DMS 273 (cell line): Measurements from ENCODE around the gene CREM.
"Not testable (repeated sequence)": the region's sequence is repeated elsewhere in the genome, so short reads cannot be mapped to it uniquely, and the experiment has no call there.

Source experiments
- DNase-seq: peaks from one replicate; lab custom pipeline; 2025; ENCODE audit not compliant: unreplicated experiment; lab: John Stamatoyannopoulos, UW

CREM gene

DNA sequence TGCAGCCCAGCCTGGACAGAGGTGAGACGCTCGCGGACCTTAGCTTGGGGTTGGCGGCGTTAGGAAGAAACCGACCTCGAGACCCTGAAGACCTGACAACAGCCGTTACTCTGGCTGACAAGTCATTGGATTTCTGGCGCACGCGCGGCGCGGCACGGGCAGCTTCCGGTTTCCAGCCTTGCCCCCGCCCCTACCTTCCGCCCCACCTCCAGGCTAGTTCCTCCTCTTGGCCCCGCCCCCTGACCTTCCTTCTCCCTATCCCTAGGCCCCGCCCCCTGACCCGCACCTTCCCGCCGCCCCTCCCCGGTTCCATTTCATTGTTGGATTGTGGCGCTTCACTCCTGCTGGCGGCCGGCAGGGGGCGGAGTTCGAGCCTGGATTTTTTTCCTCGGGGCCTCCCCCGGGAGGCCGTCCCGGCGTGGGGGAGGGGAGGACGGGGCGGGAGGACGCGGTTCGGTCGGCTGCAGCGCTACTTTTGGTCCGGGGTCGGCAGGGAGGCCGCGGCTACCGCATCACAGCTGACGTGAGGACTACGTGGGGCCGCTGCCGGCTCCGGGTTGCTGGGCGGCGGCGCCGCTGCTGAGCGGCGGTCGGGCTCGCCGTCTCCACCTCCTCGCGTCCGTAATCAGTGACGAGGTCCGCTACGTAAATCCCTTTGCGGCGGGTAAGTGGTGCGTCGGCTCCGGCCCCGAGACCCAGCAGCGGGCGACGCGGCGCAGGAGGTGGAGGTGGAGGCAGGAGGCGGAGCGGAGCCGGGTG, at the start of gene CREM:
Gene CREM (plus strand): TSS at position 317 of the 759 bp plus-strand sequence. CDS start 10,990 bp downstream, outside the sequence.
- peak; percentile 97 for DNase-seq

DNA sequence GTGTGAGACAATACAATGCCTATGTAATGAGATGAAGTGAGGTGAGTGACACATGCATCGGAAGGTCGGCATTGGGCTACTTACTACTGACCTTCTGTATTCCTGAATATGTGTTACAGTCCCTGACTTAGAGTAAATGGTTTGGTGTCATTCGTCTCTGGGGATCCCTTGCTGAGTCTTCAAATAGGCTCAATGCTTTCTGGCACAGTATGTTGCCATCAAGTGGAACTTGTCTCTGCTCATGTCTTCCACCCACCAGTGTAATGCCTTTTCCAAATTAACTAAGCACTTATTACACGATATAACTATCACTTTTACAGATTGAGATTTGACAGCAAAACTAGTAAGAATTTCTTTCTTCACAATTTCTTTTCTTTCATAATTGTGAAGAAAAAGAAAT, 47.4 kb upstream of the CREM start:
- no peak for DNase-seq

DNA sequence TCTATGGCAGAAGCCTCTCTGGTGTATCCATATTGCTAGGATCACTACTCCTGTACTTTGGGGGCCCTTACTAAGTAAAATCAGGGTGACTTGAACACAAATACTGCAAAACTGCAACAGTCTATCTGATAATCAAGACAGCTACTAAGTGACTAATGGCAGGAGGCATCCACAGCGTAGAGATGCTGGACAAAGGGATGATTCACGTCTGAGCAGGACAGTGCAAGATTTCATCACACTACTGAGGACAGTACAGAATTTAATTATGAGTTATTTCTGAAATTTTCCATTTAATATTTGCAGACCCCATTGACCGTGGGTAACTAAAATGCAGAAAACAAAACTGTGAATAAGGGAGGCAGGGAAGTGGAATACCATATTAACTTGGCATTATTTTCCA, 46.9 kb upstream of the CREM start:
- DNase-seq: no peak

DNA sequence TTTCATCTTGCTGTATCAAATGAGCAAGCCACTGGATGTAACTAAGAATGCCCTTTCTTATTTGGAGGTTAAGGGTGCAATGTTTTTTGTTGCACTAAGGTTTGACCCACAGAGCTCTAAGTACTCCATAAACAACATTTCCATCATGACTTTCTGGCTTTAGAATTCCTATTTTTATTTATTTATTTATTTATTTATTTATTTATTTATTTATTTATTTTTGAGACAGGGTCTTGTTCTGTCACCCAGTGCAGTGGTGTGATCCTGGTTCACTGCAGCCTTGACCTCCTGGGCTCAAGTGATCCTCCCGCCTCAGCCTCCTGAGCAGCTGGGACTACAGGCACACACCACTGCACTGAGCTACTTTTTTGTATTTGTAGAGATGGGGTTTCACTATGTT, 46.4 kb upstream of the CREM start:
- not testable (repeated sequence) for DNase-seq

DNA sequence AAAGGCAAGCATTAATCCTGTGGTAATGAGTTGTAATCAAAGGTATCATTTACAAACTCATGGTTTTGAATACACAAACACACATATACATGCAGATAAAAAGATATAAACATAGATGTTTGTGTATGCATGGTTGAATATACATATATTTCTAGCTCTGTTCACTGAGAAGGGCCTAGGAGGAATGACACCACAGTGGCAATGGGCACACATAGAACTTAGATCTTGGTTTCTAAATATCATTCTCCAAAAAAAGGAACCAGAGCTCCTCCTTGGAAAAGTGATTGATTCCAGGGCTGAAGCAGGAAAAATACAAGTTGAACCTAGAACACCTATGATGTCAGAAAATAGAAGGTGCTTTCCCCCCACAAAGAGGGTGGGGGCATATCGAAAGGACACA, 43.4 kb upstream of the CREM start:
- no peak for DNase-seq

DNA sequence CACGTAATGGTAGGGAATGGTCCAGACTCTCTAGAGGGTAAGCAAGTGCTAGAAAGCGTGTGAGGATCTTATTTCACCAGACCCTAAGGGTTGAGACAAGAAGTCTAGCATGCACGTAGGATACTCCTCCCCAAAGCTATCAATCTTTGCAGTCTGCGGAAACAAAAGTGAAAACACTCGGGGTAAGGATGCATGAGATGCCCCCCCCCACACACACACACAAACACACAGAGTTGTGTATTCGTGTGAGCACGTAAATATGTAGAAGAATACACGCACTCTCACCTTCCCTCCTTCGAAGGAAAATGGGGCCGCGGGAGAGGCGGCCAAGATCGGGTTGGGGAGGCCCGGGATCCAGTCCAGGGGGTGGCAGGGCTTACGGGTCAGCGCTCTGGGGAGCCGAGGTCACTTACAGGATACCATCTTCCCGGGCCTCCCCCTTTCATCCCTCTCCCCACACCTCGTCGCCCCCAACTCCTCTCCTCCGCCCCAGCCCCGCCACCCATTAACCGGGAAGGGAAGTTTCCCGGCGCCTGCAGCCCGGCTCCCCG, 37.0 kb upstream of the CREM start:
- peak; percentile 41 for DNase-seq

DNA sequence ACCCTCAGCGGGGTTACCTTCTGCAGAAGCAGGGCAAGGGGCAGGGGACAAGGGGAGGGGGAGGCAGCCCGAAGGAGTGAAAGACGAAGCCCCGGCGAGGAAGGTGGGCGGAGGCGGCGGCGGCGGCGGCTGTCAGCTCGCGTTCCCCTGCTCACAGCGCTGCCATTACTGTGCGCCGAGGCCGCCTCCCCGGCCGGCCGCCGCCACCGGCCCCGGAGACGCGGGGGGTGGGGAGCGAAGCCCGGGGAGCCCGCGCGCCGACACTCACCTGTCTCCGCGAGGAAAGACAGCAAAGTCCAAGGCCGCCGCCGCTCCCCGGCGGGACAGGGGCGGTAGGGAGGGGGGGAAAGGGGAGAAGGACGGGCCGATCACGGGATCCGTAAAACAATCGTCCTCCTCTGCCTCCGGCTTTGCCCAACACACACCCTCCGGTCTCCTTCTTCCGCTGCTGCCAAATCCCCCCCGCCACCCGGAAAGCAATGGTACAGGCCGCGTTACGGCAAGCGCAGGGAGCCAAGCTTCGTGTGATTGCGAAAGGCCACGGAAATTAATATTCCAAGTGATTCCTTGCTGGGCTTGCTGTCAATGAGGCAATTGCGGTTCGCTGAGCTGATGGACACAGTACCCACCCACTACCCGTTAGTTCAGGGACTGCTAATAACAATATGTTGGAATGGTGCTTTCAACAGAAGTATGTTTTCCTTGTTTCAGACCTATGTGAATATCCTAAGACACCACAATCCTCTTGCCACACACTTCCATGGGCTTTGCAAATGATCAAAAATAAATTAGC, 36.3 kb upstream of the CREM start, which contains the start of gene CUL2:
Gene CUL2 (minus strand): TSS at position 180 of the 793 bp plus-strand sequence. CDS start 19,024 bp downstream, outside the sequence.
- peak; percentile 93 for DNase-seq

DNA sequence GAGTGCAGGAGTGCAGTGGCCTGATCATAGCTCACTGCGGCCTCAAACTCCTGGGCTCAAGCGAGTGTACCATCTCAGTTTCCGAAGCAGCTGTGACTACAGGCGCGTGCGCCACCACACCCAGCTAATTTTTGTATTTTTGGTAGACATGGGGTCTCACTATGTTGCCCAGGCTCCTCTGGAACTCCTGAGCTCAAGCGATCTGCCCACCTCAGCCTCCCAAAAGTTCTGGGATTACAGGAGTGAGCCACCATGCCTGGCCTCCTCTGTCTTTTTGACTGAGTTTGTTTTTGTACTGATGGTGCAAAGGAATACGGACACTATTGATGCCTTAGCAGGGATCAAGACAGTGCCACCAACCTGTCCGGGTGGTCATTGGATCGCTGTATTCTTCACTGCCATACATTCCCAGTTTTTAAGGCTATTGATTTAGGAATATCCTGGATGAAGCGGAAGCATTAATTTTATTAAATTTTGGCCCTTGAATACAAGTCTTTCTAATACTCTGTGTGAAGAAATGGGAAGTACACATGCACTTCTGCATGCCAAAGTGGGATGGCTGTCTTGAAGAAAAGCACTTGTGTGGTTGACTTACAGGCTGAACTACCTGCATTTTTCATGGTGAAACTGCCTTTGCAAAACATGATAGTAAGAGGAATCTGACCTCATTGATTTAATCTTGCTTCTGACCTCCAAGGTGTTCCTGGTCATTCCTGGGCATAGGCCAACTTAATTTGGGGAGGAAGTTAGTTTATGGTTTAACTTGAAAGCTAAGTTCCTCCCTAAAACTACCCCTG, 34.5 kb upstream of the CREM start:
- no peak for DNase-seq

DNA sequence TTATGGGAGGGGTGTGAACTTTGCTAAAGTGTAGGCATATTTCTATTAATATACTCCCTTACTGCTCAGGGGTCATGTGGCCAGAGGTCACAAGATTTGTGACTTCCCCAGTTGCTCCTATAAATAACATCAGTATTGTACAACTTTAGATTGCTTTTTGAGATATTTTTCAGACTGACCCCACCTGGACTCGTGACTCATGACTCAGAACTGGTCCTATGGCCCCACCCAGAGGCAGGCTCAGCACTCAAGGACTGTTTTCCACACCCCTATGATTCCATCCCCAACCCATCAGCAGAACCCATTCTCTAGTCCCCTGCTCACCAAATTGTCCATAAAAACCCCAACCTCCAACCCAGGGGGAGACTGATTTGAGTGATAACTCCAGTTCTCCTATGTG, 33.8 kb upstream of the CREM start:
- DNase-seq: no peak

DNA sequence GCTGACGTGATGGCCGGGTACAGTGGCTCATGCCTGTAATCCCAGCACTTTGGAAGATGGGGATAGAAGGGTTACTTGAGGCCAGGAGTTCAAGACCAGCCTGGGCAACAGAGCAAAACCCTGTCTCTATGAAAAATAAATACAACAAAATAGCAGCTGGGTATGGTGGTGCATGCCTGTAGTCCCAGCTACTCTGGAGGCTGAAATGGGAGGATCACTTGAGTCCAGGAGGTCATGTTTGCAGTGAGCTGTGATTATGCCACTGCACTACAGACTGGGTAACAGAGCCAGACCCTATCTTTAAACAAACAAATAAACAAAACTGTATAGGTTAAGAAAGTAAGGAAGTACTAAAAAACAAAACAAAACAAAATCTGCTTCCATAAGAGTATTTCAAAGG, 30.3 kb upstream of the CREM start:
- no peak for DNase-seq

DNA sequence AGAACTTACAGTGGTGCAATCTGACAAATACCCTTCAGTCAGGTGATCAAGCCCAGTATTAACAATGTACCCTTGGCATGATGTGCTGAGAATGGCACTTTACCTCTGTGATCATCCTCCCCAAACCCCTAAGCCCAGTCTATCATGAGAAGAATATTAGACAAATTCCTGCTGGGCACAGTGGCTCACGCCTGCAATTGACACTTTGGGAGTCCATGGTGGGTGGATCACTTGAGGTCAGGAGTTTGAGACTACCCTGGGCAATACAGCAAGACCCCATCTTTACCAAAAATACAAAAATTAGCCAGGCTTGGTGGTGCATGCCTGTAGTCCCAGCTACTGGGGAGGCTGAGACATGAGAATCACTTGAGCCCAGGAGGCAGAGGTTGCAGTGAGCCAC, 29.1 kb upstream of the CREM start:
- no peak for DNase-seq

DNA sequence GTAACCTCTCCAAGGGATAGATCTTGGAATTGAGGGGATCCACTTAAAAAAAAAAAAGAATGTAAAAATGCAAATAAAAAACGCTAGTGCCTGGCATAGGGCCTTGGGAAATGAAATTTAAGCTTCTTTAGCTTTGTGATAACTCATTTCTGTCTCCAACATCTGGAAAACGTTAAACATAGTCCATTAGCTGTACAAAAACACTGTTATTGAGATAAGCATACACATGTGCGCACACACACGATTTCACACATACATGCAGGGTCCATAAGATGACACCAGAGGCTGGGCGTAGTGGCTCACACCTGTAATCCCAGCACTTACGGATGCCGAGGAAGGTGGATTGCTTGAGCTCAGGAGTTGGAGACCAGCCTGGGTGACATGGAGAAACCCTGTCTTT, 22.8 kb upstream of the CREM start:
- no peak for DNase-seq

DNA sequence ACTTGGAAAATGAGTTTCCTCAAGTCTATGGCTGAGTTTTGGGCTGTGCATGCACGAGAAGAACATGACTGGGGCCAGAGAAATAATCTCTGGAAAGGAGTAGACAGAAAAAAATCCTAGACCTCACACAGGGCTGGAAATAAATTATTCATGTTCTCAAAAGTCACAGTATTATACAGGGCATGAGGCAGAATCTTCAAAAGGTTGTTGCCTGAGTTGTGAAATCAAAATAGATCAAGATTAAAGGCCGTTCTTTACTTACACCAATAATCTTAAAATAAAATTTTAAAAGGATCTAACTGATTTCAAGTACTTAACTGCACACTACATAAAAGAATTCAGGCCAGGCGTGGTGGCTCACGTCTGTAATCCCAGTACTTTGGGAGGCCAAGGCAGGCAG, 14.1 kb upstream of the CREM start:
- DNase-seq: no peak

DNA sequence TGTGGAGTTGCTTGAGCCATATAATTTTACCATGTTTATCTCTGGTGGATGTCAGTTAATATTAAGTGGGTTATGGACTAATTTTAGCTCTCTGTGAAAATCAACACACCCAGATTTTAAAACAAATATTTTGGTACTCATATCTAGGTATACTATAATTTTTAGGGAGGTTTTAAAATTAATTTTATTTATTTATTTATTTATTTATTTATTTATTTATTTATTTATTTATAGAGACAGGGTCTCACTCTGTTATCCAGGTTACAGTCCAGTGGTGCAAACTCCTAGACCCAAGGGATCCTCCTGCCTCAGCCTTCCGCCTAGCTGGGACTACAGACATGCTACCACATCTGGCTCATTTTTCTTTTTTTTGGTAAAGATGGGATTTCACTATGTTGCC, 7.3 kb upstream of the CREM start:
- DNase-seq: no peak

DNA sequence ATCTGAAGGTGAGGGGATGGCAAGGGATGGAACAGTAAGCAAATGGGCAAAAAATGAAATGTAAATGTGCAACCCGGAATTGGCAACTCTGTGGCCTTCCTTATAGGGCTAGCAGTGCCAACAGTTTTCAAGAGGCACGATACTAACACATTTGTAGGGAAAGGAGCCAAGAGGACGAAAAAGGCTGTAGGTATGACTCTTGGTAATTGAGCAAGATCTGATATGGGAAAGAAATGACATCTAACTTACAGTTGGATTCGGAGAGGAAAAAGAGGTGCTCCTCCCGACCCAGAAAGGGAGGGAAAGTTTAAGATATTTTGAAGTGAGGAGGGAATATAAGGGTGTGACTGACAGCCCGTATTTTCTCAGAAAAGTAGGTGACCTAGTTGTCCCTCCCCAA, 2.1 kb upstream of the CREM start:
- DNase-seq: no peak

DNA sequence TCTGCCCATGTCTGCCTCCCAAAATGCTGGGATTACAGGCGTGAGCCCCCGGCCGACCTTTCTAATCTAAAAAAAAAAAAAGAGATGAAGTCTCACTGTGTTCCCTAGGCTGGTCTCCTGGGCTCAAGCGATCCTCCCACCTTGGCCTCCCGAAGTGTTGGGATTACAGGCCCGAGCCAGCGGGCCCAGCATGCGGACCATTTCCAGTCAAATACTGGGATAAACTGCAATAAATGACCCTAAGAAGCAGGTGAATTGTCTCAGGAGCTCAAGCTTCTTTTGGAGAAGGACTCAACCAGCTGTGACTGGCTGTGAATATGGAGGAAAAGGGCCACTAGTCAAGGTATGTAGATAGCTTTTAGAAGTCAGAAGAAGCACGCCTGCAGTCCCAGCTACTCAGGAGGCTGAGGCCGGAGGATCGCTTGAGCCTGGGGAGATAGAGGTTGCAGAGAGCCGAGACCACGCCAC, 550 bp upstream of the CREM start:
- DNase-seq: peak; percentile 40

DNA sequence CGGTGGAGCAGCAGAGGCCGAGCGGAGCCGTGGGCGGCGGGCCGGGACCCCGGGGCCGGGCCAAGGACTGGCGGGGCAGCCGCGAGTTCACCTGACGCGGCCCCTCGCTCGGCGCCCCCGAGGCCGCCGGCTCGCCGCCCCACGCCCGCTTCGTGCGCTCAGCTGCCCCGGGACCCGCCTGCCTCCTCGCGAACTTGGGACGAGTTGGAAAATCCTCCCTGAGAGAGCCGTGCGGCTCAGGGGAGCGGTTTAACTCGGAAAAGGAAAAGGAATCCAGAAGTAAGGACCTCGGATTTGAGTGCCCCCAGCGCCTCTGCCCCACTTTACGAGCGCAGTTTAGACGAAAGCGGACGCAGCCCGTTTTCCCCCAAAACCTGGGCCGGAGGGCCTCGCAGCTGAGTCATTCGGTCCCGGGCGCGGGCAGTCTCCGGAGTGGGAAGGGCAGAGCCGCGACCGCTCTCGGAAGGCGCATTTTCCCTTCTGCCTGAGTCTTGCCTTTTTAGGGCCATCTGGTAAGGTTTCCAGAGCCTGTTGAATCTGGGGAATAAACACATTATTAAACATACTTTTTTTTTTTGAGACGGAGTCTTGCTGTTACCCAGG, 744 bp downstream of the CREM start:
- peak; percentile 68 for DNase-seq

DNA sequence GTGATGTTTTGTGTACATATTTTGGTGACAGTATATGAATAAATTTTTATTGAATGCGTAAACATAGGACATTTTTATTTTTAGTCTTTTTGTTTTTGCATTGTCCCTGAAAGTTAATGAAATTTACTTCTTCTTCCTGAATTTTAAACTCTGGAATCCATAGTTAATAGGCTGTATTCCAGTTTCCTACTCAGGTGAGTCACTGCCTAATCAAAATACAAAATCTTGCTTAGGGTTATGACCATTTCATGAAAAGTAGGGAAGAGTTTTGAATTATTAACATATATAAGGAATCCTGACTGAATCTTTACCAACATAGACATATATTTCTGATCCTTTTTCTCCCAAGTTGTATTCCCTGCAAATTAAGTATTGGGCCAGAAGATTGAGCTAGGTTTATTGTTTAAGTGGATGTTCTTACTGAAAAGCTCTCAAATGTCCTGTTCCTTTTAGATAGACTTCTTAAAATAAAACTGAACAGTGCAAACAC, 2.6 kb downstream of the CREM start:
- DNase-seq: no peak

DNA sequence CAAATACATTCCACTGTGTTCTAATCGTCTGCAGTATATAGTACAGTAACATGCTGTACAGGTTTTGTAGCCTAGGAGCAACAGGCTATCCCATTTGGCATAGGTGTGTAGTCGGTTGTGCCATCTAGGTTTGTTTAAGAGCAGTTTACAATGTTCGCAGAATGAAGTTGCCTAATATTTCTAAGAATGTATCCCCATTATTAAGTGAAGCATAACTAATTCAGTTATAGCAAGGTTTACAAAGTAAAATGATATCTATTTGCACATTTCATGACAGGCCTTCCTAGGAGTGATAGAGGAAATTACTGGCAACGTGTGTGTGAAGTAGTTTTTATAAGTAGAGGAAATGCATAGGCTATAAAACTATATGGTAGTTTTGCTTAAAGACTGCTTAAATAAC, 4.0 kb downstream of the CREM start:
- no peak for DNase-seq

DNA sequence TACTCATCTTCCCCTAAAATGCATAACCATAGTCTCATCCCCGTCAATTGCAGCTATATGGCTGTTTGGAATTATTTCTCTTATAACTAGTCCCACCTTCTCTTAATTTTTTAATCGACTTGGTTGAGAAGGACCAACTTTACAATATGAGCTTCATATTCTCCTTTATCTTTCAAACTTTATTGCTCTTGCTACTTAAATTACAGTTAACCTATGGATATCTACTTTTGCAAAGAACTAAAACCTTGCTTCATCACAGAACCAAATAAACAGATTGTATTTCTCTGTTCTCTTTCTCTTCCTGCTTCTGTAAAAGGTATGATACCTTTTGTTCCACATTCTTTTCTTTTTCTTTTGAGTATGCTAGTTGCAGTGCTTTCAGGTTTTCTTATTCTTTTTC, 6.1 kb downstream of the CREM start:
- DNase-seq: no peak

DNA sequence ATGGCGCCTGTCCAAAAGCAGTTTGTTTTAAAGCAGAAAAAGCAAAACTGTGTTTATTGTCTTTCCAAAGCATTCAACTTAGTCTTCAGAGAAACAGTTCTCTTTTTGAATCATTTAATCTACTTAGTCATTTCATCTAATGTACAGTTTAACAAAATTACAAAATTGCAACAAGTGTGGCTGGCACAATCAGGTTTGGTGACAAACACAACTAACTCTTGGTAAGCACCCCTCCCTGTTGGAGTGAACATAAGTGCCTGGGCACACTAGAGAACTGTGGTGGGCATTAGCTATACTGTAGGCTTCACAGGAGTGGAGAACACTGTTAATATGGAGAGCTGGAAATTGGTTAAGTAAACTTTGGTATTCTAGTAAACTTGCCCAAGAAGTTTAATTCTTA, 6.9 kb downstream of the CREM start:
- no peak for DNase-seq
